ENCODE measurements around the gene DDA1. TPM values are rescaled to one million over a fixed set of nuclear protein-coding genes. Genes with fewer than 3 reads are reported as not detected.

DDA1 gene
- total and polyA plus RNA-seq, 2 of the 13 experiments (the other 11 are each of a cell fraction or from before 2014, with no cell fraction given): 24.5 to 26.0 TPM

- no peaks in the 10 kb centered on the region for H3K79me2 ChIP-seq (ENCODE audit: insufficient read depth, low read length)
- no peaks in the 10 kb centered on the region for H3K27me3 ChIP-seq (ENCODE audit: control insufficient read depth in 1 of 2, insufficient read depth in 2 of 2, low read length in 2 of 2)
- H3K27ac ChIP-seq (ENCODE audit: extremely low read length, insufficient read depth, low read length): no peak overlapping the region
- no peak overlapping the region for H2AFZ ChIP-seq (ENCODE audit: low read length)
- no peak for ATAC-seq
- intact Hi-C loops (cut with micrococcal nuclease; ENCODE audit: unreplicated experiment): no loop called here
- H3K9me3 ChIP-seq (ENCODE audit: low read length): no peaks in the 10 kb centered on the region
- TF ChIP-seq, protein P1, sequence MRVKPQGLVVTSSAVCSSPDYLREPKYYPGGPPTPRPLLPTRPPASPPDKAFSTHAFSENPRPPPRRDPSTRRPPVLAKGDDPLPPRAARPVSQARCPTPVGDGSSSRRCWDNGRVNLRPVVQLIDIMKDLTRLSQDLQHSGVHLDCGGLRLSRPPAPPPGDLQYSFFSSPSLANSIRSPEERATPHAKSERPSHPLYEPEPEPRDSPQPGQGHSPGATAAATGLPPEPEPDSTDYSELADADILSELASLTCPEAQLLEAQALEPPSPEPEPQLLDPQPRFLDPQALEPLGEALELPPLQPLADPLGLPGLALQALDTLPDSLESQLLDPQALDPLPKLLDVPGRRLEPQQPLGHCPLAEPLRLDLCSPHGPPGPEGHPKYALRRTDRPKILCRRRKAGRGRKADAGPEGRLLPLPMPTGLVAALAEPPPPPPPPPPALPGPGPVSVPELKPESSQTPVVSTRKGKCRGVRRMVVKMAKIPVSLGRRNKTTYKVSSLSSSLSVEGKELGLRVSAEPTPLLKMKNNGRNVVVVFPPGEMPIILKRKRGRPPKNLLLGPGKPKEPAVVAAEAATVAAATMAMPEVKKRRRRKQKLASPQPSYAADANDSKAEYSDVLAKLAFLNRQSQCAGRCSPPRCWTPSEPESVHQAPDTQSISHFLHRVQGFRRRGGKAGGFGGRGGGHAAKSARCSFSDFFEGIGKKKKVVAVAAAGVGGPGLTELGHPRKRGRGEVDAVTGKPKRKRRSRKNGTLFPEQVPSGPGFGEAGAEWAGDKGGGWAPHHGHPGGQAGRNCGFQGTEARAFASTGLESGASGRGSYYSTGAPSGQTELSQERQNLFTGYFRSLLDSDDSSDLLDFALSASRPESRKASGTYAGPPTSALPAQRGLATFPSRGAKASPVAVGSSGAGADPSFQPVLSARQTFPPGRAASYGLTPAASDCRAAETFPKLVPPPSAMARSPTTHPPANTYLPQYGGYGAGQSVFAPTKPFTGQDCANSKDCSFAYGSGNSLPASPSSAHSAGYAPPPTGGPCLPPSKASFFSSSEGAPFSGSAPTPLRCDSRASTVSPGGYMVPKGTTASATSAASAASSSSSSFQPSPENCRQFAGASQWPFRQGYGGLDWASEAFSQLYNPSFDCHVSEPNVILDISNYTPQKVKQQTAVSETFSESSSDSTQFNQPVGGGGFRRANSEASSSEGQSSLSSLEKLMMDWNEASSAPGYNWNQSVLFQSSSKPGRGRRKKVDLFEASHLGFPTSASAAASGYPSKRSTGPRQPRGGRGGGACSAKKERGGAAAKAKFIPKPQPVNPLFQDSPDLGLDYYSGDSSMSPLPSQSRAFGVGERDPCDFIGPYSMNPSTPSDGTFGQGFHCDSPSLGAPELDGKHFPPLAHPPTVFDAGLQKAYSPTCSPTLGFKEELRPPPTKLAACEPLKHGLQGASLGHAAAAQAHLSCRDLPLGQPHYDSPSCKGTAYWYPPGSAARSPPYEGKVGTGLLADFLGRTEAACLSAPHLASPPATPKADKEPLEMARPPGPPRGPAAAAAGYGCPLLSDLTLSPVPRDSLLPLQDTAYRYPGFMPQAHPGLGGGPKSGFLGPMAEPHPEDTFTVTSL (CRISPR knock-in tag; IDR thresholded peaks at IDR 0.05; ENCODE audit: borderline replicate concordance): no peak
- TF ChIP-seq SNRNP70 (IDR thresholded peaks at IDR 0.05; ENCODE audit: low read depth, low read length) (no peak), SIN3A (IDR thresholded peaks at IDR 0.05; ENCODE audit: borderline replicate concordance, low read depth, low read length) (no peak), ZNF619 (CRISPR knock-in tag; IDR thresholded peaks at IDR 0.05) (no peak), ZNF768 (CRISPR knock-in tag; IDR thresholded peaks at IDR 0.05) (no peak), ZNF543 (CRISPR knock-in tag; IDR thresholded peaks at IDR 0.05) (no peak), NCOR1 (IDR thresholded peaks at IDR 0.05; ENCODE audit: borderline replicate concordance, low read length) (no peak), CCDC6 (CRISPR knock-in tag; IDR thresholded peaks at IDR 0.05) (no peak), ZNF605 (CRISPR knock-in tag; IDR thresholded peaks at IDR 0.05) (no peak), PCBP1 (IDR thresholded peaks at IDR 0.05; ENCODE audit: borderline replicate concordance, low read depth, low read length) (no peak), ZNF772 (CRISPR knock-in tag; IDR thresholded peaks at IDR 0.05) (no peak), KMT2B (CRISPR knock-in tag; IDR thresholded peaks at IDR 0.05) (no peak)
- DNase-seq (ENCODE audit: low spot score): no peak
- WGBS (ENCODE audit: low lambda C conversion rate): 81% methylated on average over 11 of the region's 11 CpGs
- H3K4me3 ChIP-seq (replicated peaks in 1 of 3; ENCODE audit: insufficient read depth in 1 of 3, low read depth in 2 of 3, low read length in 3 of 3): no peak overlapping the region
- no peak overlapping the region for H3K4me2 ChIP-seq (ENCODE audit: low read depth, low read length)
- H3K9ac ChIP-seq (ENCODE audit: insufficient read depth, low read depth, low read length): no peak overlapping the region
- in situ Hi-C loops (cut with HindIII; ENCODE audit: extremely low pct_ligation_motif_present, low pct_unique_long_range_greater_than_20kb): no loop called here
- H3K36me3 ChIP-seq (replicated peaks in 1 of 2; ENCODE audit: control insufficient read depth in 1 of 2, insufficient read depth in 2 of 2, low read length in 2 of 2): peaks cover 0 to 6% of the 10 kb centered on the region in 2 experiments; a peak in 2 of 5 replicates
- no peaks in the 10 kb centered on the region for H4K20me1 ChIP-seq (ENCODE audit: insufficient read depth, low read length)
- FAIRE-seq: no peak
- POLR2A ChIA-PET: interaction anchor here (0.9 kb wide), 1 partner anchor 17 kb away, joined by 3 read pairs; the partner anchor contains the start of gene DDA1
- H3K4me1 ChIP-seq (ENCODE audit: insufficient read depth, low read length): peaks cover 13% of the 10 kb centered on the region
- no TSS peak for BruUV-seq (replicated peaks)
- CTCF ChIA-PET (ENCODE audit: low intra/inter-chr PET ratio, low total read pairs): no interaction called here
Observed at GRCh38 chr19:17326595-17326966, 17.2 kb downstream of the DDA1 start.
